PC-3 (cell line): Measurements from ENCODE around the gene KDM3B. TPM values are rescaled to one million over a fixed set of nuclear protein-coding genes. Genes with fewer than 3 reads are reported as not detected.
A peak's percentile ranks its signal among the peaks of the same experiment; 100 is the strongest.

ENCODE experiments used
- ATAC-seq: fragments of 200-7000 bp; cut with Tn5 transposase; 2 replicates; pipeline ENCODE4 v1.9.1; 2020; ENCODE audit warnings: mild to moderate bottlenecking, moderate library complexity
- BruUV-seq: library from RNA; stranded (reverse); fragments of 400-500 nt; replicated peaks from 2 replicates; lab custom pipeline; 2021; lab: Mats Ljungman, UMichigan
- CTCF ChIA-PET: fragments of 300-600 bp; sonication (Branson Sonifier 250); formaldehyde crosslinking; loops from one replicate; lab custom pipeline; 2022; ENCODE audit warnings: antibody characterized with exemption; lab: Charles Lee
- POLR2A ChIA-PET: fragments of 300-600 bp; sonication (Branson Sonifier 250); formaldehyde crosslinking; loops from one replicate; lab custom pipeline; 2022; ENCODE audit warnings: antibody characterized with exemption; ENCODE audit not compliant: unreplicated experiment; lab: Charles Lee
- DNase-seq: peaks from one replicate; pipeline ENCODE4 v3.0.0-alpha.2; 2015
- H2AFZ ChIP-seq: fragments of 300-600 bp; sonication (generic); 2 replicates; pipeline ENCODE4 v1.6.0; 2016; ENCODE audit warnings: antibody characterized with exemption, low read length
- H3F3A ChIP-seq: fragments of 300-600 bp; sonication (generic); one replicate; pipeline ENCODE4 v1.6.0; 2017; ENCODE audit warnings: antibody characterized with exemption, low read length, control low read depth, mild to moderate bottlenecking; ENCODE audit not compliant: unreplicated experiment
- H3K27ac ChIP-seq: fragments of 300-600 bp; sonication (generic); 2 replicates; pipeline ENCODE4 v1.5.1; 2016; ENCODE audit warnings: mild to moderate bottlenecking, low read length
- H3K27me3 ChIP-seq: fragments of 300-600 bp; sonication (generic); 2 replicates; pipeline ENCODE4 v1.6.1; 2016; ENCODE audit warnings: low read length, mixed read lengths
- H3K36me3 ChIP-seq: fragments of 300-600 bp; sonication (generic); 2 replicates; pipeline ENCODE4 v1.6.1; 2016; ENCODE audit warnings: low read depth, mixed run types, low read length, mixed read lengths
- H3K4me1 ChIP-seq: fragments of 300-600 bp; sonication (generic); 2 replicates; pipeline ENCODE4 v1.5.1; 2016; ENCODE audit warnings: low read length; ENCODE audit not compliant: insufficient read depth
- H3K4me2 ChIP-seq: fragments of 300-600 bp; sonication (generic); 2 replicates; pipeline ENCODE4 v1.6.0; 2016; ENCODE audit warnings: low read length
- H3K4me3 ChIP-seq: fragments of 300-600 bp; sonication (generic); 2 replicates; pipeline ENCODE4 v1.5.1; 2016; ENCODE audit warnings: mild to moderate bottlenecking, low read length, mixed read lengths
- H3K79me2 ChIP-seq: fragments of 300-600 bp; sonication (generic); 2 replicates; pipeline ENCODE4 v1.6.1; 2017; ENCODE audit warnings: low read length, mixed read lengths
- H3K9ac ChIP-seq: fragments of 300-600 bp; sonication (generic); 2 replicates; pipeline ENCODE4 v1.6.0; 2016; ENCODE audit warnings: mild to moderate bottlenecking, low read length
- H3K9me2 ChIP-seq: fragments of 300-600 bp; sonication (generic); replicated peaks from 2 replicates; pipeline ENCODE4 v1.6.1; 2016; ENCODE audit warnings: mixed run types, low read length, mixed read lengths
- H3K9me3 ChIP-seq: fragments of 300-600 bp; sonication (generic); 2 replicates; pipeline ENCODE4 v1.6.1; 2016; ENCODE audit warnings: low read length, mixed read lengths
- H4K20me1 ChIP-seq: fragments of 300-600 bp; sonication (generic); 2 replicates; pipeline ENCODE4 v1.6.1; 2016; ENCODE audit warnings: low read length, mixed read lengths
- EZH2 ChIP-seq: fragments of 300-600 bp; sonication (generic); IDR thresholded peaks from one replicate; pipeline ENCODE4 v1.6.1; 2017; ENCODE audit warnings: antibody characterized with exemption, mild to moderate bottlenecking, low read length; ENCODE audit not compliant: unreplicated experiment
- EZH2phosphoT487 ChIP-seq: fragments of 300-600 bp; sonication (generic); IDR thresholded peaks from 2 replicates; pipeline ENCODE4 v1.6.1; 2018; ENCODE audit warnings: mild to moderate bottlenecking, antibody characterized with exemption, low read length, borderline replicate concordance
- intact Hi-C: fragments of 100-400 bp; cut with micrococcal nuclease; formaldehyde crosslinking; loops from 2 replicates; pipeline ENCODE4 v1.9.0; 2023
- total RNA-seq: library from RNA; depleted of rRNA; stranded (reverse); fragments of >200 nt; gene quantifications from 2 replicates; pipeline ENCODE4 v1.2.3, GENCODE V29; 2014
- TF ChIP-seq, protein P1 (sequence below): fragments of 300-600 bp; sonication (generic); conservative IDR thresholded peaks from 2 replicates; pipeline ENCODE4 v1.5.1; 2017; ENCODE audit warnings: antibody characterized with exemption, low read depth, mild to moderate bottlenecking, low read length

Gene KDM3B
- total RNA-seq, 1 experiment from 2014 or later: 21.7 TPM

DNA sequence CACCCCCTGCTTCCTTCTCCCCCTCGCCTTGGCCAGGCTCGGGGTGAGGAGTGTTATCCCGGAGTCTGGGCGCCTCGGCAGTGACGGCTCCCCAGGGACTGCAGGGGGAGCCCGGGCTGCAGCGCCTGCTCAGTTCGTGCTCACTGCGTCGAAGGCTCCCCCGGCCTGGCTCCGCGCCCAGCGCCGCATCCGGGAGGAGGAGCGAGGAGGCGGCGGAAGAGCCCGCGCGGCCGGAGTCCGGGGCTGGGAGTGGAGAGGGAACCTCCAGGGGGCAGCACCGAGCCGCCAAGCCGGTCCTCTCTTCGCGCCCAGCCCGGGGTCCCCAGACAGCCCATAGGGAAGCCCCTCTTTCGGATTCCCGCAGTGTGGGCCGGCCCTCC is 111.5 kb downstream of the KDM3B start:
- CTCF ChIA-PET: no interaction called here
- intact Hi-C loops: loop anchor here (1.0 kb wide), 2 partner anchors 39 to 79 kb away; partner anchors contain the start of gene ETF1
- POLR2A ChIA-PET: no interaction called here

DNA sequence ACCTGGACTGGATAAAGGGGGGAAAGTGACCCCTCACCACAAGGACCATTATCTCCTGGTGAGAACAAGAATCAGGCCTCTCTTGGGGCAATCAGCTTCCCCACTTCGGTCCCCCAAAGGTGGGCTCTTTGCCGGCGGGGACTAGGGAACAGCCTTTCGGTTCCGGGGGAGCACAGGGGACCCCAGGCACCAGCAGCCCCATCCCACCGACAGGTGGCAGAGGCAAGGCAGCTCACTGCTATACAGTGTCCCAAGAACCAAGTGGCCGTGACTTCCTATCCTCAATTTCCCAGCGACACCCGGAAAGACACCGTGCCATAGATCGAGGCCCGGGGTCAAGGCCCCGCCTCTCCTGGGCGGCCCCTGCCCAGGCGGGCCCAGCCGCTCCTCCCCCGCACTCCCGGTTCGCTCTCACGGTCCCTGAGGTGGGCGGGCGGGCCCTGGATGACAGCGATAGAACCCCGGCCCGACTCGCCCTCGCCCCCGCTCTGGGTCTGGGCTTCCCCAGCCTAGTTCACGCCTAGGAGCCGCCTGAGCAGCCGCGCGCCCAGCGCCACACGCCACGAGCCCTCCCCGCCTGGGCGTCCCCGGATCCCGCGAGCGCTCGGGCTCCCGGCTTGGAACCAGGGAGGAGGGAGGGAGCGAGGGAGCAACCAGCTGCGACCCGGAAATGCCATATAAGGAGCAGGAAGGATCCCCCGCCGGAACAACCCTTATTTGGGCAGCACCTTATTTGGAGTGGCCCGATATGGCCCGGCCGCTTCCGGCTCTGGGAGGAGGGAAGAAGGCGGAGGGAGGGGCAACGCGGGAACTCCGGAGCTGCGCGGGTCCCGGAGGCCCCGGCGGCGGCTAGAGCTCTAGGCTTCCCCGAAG is 112.1 kb downstream of the KDM3B start:
- TF ChIP-seq, protein P1, sequence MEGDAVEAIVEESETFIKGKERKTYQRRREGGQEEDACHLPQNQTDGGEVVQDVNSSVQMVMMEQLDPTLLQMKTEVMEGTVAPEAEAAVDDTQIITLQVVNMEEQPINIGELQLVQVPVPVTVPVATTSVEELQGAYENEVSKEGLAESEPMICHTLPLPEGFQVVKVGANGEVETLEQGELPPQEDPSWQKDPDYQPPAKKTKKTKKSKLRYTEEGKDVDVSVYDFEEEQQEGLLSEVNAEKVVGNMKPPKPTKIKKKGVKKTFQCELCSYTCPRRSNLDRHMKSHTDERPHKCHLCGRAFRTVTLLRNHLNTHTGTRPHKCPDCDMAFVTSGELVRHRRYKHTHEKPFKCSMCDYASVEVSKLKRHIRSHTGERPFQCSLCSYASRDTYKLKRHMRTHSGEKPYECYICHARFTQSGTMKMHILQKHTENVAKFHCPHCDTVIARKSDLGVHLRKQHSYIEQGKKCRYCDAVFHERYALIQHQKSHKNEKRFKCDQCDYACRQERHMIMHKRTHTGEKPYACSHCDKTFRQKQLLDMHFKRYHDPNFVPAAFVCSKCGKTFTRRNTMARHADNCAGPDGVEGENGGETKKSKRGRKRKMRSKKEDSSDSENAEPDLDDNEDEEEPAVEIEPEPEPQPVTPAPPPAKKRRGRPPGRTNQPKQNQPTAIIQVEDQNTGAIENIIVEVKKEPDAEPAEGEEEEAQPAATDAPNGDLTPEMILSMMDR: 0 out of 2 replicates have a peak, but pooled peaks have one; percentile 34
- TF ChIP-seq EZH2: no peak
- ATAC-seq (peak; percentile 82), DNase-seq (peak; percentile 96)
- no peaks in the 10 kb centered on the region for H3K9me3 ChIP-seq
- H3K9ac ChIP-seq: peak overlapping the region; percentile 81
- no TSS peak for BruUV-seq
- no peaks in the 10 kb centered on the region for H3K36me3 ChIP-seq
- H2AFZ ChIP-seq: peak overlapping the region; percentile 90
- CTCF ChIA-PET: interaction anchor here (1.1 to 1.2 kb wide), 2 partner anchors 39 to 40 kb away, joined by 4 to 6 read pairs; no protein-coding TSS in a partner anchor
- H3K4me3 ChIP-seq: peak overlapping the region; percentile 71
- no peaks in the 10 kb centered on the region for H4K20me1 ChIP-seq
- no peaks in the 10 kb centered on the region for H3K79me2 ChIP-seq
- H3K4me1 ChIP-seq: peaks cover 5% of the 10 kb centered on the region
- peaks cover 16% of the 10 kb centered on the region for H3K27me3 ChIP-seq
- H3K9me2 ChIP-seq: no peaks in the 10 kb centered on the region
- intact Hi-C loops: loop anchor here (1.0 kb wide), 3 partner anchors 28 to 79 kb away; partner anchors contain the start of gene ETF1
- POLR2A ChIA-PET: interaction anchor here (0.8 kb wide), 1 partner anchor 26 kb away, joined by 5 read pairs; no protein-coding TSS in a partner anchor
- peak overlapping the region; percentile 98 for H3K4me2 ChIP-seq
- no peaks in the 10 kb centered on the region for H3F3A ChIP-seq
- H3K27ac ChIP-seq: peak overlapping the region; percentile 68

More for the DNA sequence above, 111.5 kb downstream of the KDM3B start:
- H3K4me2 ChIP-seq: peak overlapping the region; percentile 98
- ATAC-seq: peak; percentile 64
- no TSS peak for BruUV-seq
- H3K9ac ChIP-seq: peak overlapping the region; percentile 81
- H3K36me3 ChIP-seq: no peaks in the 10 kb centered on the region
- H3K27ac ChIP-seq: peak overlapping the region; percentile 68
- no peaks in the 10 kb centered on the region for H4K20me1 ChIP-seq
- peak overlapping the region; percentile 71 for H3K4me3 ChIP-seq
- H3F3A ChIP-seq: no peaks in the 10 kb centered on the region
- no peaks in the 10 kb centered on the region for H3K9me2 ChIP-seq
- no peaks in the 10 kb centered on the region for H3K9me3 ChIP-seq
- peak; percentile 91 for DNase-seq
- H3K79me2 ChIP-seq: no peaks in the 10 kb centered on the region
- peak overlapping the region; percentile 90 for H2AFZ ChIP-seq
- peaks cover 5% of the 10 kb centered on the region for H3K4me1 ChIP-seq
- H3K27me3 ChIP-seq: peaks cover 16% of the 10 kb centered on the region
- no peak for TF ChIP-seq EZH2phosphoT487
- TF ChIP-seq, protein P1: peak; percentile 79
